Esophagus mucosa (tissue), 1 donor: ENCODE measurements around the gene NPM3. TPM values are rescaled to one million over a fixed set of nuclear protein-coding genes. Genes with fewer than 3 reads are reported as not detected.

Experiments
- ATAC-seq: fragments of 200-7000 bp; cut with Tn5 transposase; one replicate; pipeline ENCODE4 v1.9.1; 2020
- total RNA-seq: library from RNA; stranded (reverse); gene quantifications from one replicate; pipeline ENCODE4 v1.2.4, GENCODE V29; 2023
- donor health status: DM: yes; HTN: yes; CAD: no.

The NPM3 gene
- total RNA-seq, 1 donor from 2014 or later: 70.2 TPM

GRCh38 chr10:101774589-101775272, 8.5 kb downstream of the NPM3 start:
- no peak for ATAC-seq

GRCh38 chr10:101773923-101774588, 9.2 kb downstream of the NPM3 start:
- ATAC-seq: no peak

- ATAC-seq: no peak
These were observed 10.1 kb downstream of the NPM3 start for GRCh38 chr10:101772895-101773761.

GRCh38 chr10:101772017-101772894, 11.0 kb downstream of the NPM3 start:
- no peak for ATAC-seq

- no peak for ATAC-seq
These were observed 11.9 kb downstream of the NPM3 start for GRCh38 chr10:101771380-101771779.

- ATAC-seq: no peak
These were observed 12.7 kb downstream of the NPM3 start for GRCh38 chr10:101770331-101771215.

- ATAC-seq: no peak
These were observed 13.6 kb downstream of the NPM3 start for GRCh38 chr10:101769541-101770180.

- no peak for ATAC-seq
These were observed 14.5 kb downstream of the NPM3 start for GRCh38 chr10:101768791-101769170.

- ATAC-seq: no peak
These were observed 15.1 kb downstream of the NPM3 start for GRCh38 chr10:101767966-101768790.

GRCh38 chr10:101767600-101767945, 15.7 kb downstream of the NPM3 start:
- ATAC-seq: no peak

GRCh38 chr10:101766753-101767599, 16.3 kb downstream of the NPM3 start:
- ATAC-seq: no peak

GRCh38 chr10:101766306-101766705, 16.9 kb downstream of the NPM3 start:
- ATAC-seq: no peak

GRCh38 chr10:101763141-101763846, 20.0 kb downstream of the NPM3 start:
- ATAC-seq: no peak

- ATAC-seq: no peak
These were observed 20.5 kb downstream of the NPM3 start for GRCh38 chr10:101762736-101763135.

GRCh38 chr10:101761226-101761625, 22.0 kb downstream of the NPM3 start:
- no peak for ATAC-seq

GRCh38 chr10:101760510-101760909, 22.7 kb downstream of the NPM3 start:
- no peak for ATAC-seq

- ATAC-seq: no peak
These were observed 23.7 kb downstream of the NPM3 start for GRCh38 chr10:101759309-101760247.
